Epithelial cell of esophagus (primary cell): Measurements from ENCODE around the gene CRB3.

Experiments used
- DNase-seq: peaks from one replicate; pipeline ENCODE4 v3.0.0; 2010; ENCODE audit warnings: low read depth
- H3K4me3 ChIP-seq: 2 replicates; pipeline ENCODE4 v1.5.1; 2011; ENCODE audit warnings: mild to moderate bottlenecking, low read length, control low read depth
- CTCF ChIP-seq: IDR thresholded peaks from 2 replicates; pipeline ENCODE4 v1.5.1; 2011; ENCODE audit warnings: low read depth, mild to moderate bottlenecking, low read length, control low read depth, inconsistent platforms; ENCODE audit not compliant: insufficient read depth; ENCODE audit errors: missing control alignments

The CRB3 gene

GRCh38 chr19:6467384-6467783 lies 3.3 kb downstream of the CRB3 start:
- TF ChIP-seq CTCF = no peak
- H3K4me3 ChIP-seq = no peak overlapping the region
- DNase-seq = no peak

- TF ChIP-seq CTCF = no peak
- no peak overlapping the region for H3K4me3 ChIP-seq
- DNase-seq = no peak
Measured at GRCh38 chr19:6470173-6470572, 6.1 kb downstream of the CRB3 start.

GRCh38 chr19:6471076-6471475 lies 7.0 kb downstream of the CRB3 start:
- H3K4me3 ChIP-seq = no peak overlapping the region
- no peak for TF ChIP-seq CTCF
- DNase-seq = no peak

GRCh38 chr19:6472713-6473112 lies 8.6 kb downstream of the CRB3 start:
- no peak overlapping the region for H3K4me3 ChIP-seq
- no peak for TF ChIP-seq CTCF
- no peak for DNase-seq

GRCh38 chr19:6473647-6474046 lies 9.6 kb downstream of the CRB3 start:
- H3K4me3 ChIP-seq = no peak overlapping the region
- DNase-seq = no peak
- no peak for TF ChIP-seq CTCF

GRCh38 chr19:6475321-6476108 lies 11.4 kb downstream of the CRB3 start:
- no peak for DNase-seq
- peak overlapping the region; percentile 35 for H3K4me3 ChIP-seq
- no peak for TF ChIP-seq CTCF
